ENCODE measurements around the gene HS3ST4.
"Not testable (repeated sequence)": the region's sequence is repeated elsewhere in the genome, so short reads cannot be mapped to it uniquely, and the experiment has no call there.

The HS3ST4 gene

DNA sequence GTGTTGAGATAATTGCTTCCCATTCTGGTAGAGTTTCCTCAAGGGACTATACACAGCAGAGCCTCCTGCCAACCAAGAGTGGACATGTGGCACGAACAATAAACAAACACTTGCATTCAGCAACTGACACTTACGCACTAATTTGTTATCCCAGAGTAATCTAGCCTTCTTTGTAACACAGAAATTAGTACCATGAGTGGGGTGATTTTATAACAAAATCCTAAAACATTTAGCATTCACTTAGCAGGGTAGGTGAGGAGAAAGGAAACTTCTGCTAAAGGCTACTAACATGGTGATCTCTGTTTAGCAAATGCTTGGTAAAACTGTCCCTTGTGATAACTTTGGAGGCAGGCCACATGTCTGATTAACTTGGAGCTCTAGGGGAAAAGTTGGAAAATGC is 325.2 kb downstream of the HS3ST4 start:
- DNase-seq = no peak

- DNase-seq = no peak
These were observed 327.9 kb downstream of the HS3ST4 start for GRCh38 chr16:26019381-26020242.

DNA sequence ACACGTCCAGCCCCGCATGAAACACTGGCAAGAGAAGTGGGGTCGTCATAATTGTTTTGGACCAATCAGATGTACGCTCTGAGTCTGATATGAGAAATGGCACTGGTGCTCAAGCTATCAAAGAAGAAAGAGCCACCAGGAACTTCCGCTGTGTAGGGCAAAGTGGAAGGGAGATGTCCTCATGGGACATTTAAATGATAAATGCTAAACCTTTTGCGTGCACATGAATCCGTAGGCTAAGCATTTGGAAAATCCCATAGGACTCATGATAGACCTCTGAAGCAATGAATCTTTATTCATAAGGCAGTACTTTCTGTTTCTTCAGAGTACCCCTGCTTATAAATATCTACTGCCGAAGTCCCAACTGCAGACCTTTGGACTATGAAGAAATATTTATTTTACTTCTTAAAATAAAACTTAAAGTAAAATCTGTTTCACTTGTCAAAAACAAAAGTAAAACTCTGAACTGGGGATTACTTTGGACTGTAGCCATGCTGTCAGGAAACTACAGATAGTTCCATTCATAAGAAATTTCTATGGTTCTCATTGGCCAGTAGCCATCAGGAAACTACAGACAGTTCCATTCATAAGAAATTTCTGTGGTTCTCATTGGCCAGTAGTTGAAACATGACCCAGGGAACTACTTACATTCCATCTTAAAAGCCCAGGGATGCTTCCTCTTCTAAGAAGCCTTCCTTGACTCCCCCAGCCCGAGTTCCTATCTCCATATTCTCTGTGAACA is 335.1 kb downstream of the HS3ST4 start:
- DNase-seq = no peak

DNA sequence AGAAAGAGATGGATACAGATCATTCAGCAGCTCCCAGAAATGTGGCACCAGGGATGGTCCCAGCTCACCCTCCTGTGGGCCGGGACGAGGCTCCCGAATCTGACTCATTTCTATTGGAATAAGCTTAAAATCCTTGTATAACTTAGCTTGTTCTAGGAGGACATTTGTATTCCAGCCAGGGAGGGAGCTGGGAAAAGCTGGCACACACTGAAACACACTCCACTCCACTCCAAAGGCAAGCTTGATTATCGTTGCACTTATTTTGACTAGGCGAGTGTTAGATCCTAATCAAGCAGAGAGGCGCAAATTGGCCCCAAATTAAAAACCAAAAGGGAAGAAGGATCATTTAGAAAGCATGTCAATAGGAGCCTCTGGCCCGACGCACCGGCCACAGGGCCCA is 339.5 kb downstream of the HS3ST4 start:
- no peak for DNase-seq

DNA sequence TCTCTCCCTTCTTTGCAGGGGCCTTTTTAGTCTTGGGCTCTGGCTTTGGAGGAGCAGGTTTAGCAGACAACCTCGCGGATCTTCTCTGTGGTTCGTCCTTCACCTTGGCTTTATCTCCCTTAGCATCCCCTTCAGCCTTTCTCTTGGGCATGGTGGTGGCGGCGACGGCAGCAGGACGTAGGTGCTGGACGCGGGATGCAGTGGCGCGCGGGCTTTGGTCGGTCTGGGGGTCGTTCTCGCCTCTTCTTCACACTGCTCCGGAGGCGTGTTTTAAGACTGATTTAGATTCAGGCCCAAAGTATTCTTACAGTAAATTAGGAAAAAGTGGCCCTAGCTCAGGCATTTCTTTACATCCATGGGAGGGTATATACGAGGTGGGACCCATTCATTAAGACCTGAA is 340.9 kb downstream of the HS3ST4 start:
- DNase-seq = not testable (repeated sequence)

- DNase-seq = no peak
These were observed 350.4 kb downstream of the HS3ST4 start for GRCh38 chr16:26041952-26042668.

GRCh38 chr16:26050472-26050871 is 358.7 kb downstream of the HS3ST4 start:
- DNase-seq = no peak

GRCh38 chr16:26051063-26051462 is 359.3 kb downstream of the HS3ST4 start:
- no peak for DNase-seq

DNA sequence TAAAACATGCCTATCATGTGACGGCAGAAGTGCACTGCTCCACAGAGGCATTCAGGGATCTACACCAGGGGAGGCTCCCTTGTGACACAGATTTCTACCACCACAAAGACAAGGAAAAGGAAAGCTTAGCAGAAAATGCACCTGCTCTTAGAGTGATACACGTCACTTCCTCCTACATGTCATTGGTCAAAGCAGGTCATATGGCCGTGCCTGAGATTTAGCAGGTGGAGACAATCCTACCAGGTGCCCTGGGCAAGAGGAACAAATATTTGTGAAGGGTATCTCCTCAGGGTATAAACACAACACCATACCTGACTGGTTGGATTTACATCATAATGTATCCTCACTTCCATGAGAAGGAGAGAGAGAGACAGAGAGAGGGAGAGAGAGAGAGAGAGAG is 362.1 kb downstream of the HS3ST4 start:
- DNase-seq = no peak

GRCh38 chr16:26058326-26058725 is 366.6 kb downstream of the HS3ST4 start:
- no peak for DNase-seq

- no peak for DNase-seq
These were observed 378.7 kb downstream of the HS3ST4 start for GRCh38 chr16:26070302-26071100.

- no peak for DNase-seq
These were observed 379.5 kb downstream of the HS3ST4 start for GRCh38 chr16:26071101-26071866.

GRCh38 chr16:26078716-26079355 is 387.1 kb downstream of the HS3ST4 start:
- DNase-seq = no peak

DNA sequence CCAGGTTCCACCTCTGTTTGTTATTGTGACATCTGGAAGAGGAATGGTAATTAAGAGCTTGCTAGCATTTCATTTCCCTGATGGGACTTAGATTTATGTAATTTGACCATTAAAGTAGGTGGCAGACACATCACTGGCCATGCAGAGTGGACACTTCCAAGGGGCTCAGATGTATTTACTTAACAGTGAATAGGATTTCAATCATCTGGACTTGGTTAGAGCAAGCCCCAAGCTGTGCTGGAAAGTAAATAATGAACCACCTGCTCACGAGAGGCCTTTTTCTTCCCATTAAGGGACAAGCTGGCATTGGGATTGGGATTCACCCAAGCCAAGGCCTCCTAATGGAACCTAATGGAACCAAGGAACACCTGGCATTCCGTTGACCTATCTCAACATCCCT is 395.3 kb downstream of the HS3ST4 start:
- no peak for DNase-seq

DNA sequence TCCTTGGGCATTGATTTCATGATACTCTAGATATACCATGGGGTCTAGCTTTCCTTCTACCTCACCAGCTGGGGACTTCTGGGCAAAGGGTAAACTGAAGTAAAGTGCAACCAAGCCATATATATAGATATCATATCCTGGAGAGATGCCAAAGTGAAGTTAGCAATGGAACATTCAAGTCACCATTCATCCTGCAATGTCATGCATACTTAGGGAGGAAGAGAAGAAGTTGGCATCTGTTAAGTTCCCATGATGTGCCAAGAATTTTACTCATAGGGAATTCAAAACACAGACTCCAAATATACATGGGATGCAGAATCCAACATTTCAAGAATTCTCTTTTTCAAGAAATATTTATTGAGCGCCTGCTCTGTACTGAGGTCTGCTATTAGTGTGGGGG is 399.8 kb downstream of the HS3ST4 start:
- DNase-seq = no peak

DNA sequence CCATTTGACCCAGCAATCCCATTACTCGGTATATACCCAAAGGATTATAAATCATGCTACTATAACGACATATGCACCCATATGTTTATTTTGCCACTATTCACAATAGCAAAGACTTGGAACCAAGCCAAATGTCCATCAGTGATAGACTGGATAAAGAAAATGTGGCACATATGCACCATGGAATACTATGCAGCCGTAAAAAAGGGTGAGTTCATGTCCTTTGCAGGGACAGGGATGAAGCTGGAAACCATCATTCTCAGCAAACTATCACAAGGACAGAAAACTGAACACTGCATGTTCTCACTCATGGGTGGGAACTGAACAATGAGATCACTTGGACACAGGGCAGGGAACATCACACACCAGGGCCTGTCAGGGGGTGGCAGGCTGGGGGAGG is 406.4 kb downstream of the HS3ST4 start:
- DNase-seq = not testable (repeated sequence)

DNA sequence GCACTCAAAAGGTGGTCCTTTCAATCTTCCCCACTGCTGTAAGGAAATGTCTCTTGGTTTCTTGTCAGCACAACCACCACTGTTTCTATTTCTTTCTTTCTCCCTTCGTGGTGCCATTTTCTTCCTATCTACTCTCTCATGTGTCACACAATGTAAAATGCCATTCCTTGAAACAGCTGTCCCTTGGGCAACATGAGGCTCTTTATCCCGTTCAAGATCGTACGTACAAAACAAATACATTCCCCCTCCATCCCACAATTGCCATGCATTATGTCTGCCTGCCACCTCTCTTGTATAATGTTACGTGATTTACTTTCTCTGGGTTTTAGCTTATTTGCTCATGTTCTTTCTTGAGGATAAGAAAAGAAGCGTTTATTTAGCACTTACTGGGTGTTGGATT is 410.6 kb downstream of the HS3ST4 start:
- no peak for DNase-seq

DNA sequence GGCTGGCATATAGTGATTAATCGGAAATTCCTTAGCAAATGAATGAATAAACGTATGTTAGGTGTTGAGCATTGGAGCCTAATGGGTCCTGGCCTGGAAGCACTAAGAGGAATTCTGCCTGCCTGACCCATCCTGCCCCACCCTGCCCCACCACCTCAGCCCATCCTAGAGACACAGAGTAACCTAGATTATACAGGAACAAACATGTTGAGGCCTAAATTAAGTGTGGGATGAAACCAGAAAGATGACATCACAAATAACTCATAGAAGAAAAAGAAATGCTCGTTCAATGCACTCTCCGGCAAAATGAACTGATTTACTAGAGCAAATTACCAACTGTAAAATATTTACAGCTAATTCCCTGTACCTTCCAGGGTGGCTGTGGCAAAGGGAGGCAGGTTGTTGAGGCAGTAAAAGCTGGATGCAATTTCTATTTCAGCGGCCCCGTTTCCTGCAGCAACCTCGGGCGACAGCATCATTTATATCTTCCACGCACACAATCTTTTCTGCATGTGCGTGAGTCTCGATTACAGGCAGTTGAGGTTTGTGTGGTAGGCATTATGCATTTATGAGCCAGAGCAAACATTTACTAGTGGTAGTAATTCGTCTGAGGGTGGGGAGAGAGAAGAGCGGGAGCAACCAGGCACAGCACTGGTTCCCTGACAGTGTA is 417.2 kb downstream of the HS3ST4 start:
- no peak for DNase-seq

- no peak for DNase-seq
These were observed 420.1 kb downstream of the HS3ST4 start for GRCh38 chr16:26111900-26112299.

- no peak for DNase-seq
These were observed 426.8 kb downstream of the HS3ST4 start for GRCh38 chr16:26118575-26118974.

DNA sequence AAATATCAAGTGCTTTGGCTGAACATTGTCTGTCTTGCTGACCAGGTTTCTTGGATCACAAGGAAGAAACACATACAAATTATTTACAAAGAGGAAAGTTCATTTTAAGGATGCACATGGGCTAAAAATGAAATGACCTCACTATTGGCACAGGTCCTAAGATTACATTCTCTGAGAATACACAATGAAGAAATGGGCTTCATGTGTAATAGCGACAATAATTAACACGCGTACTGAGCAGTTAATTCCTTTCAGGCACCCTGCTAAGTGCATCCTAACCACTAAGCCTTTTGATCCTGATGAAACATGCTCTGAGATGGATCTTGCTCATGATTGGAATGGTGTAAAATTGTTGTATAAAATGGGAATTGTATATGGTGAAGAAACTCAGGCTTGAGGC is 429.0 kb downstream of the HS3ST4 start:
- DNase-seq = no peak
